ENCODE results near the gene NRBF2. TPM values are rescaled to one million over a fixed set of nuclear protein-coding genes. Genes with fewer than 3 reads are reported as not detected.

Gene NRBF2
- total and polyA plus RNA-seq, 2 donors (not counting 1 experiment from before 2014, with no cell fraction given), result 8.3 to 24.6 TPM

DNA sequence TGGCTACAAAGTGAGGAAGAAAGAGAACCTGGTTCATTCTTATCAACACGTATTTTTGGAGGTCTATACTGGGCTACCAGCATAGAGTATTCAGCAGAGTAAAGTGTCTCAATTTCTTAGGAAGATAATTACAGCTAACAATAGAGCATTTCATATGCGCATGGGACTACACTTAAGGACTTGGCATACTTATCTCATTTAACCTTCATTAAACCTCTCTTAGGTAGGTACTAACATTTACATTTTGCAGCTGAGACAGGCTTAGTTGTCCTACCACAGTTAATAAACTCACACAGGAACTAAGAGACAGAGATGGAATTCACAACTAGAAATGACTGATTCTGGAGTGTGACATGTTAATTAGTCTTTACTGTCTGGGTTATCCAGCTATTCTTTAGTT lies 66.6 kb downstream of the NRBF2 start:
- Histone ChIP-seq H3K27ac (ENCODE audit: low read length in 2 of 2) (peak overlapping the region in 1 of 2 donors; percentile 29), H3K4me1 (ENCODE audit: control insufficient read depth in 2 of 2, insufficient read depth in 2 of 2, low read length in 2 of 2) (peaks cover 2 to 5% of the 10 kb centered on the region in 2 donors), H3K36me3 (replicated peaks in 1 of 2; ENCODE audit: control extremely low read depth in 1 of 2, control insufficient read depth in 1 of 2, extremely low read depth in 1 of 2, insufficient read depth in 2 of 2, low read length in 1 of 2) (peaks cover 19 to 76% of the 10 kb centered on the region in 2 experiments), H3K9ac (ENCODE audit: low read length) (no peak overlapping the region), H2AFZ (ENCODE audit: insufficient read depth, low read depth, low read length, poor library complexity, severe bottlenecking) (no peak overlapping the region), H3K79me2 (ENCODE audit: control insufficient read depth, insufficient read depth, low read length) (peaks cover 36% of the 10 kb centered on the region), H3K27me3 (replicated peaks in 1 of 4; ENCODE audit: control extremely low read depth in 1 of 4, control insufficient read depth in 3 of 4, insufficient read depth in 4 of 4, low read length in 3 of 4) (no peaks in the 10 kb centered on the region), H3K4me3 (ENCODE audit: control extremely low read depth in 1 of 5, extremely low read depth in 1 of 5, insufficient read depth in 1 of 5, low read depth in 2 of 5, low read length in 4 of 5) (no peak overlapping the region), H4K20me1 (ENCODE audit: control insufficient read depth, insufficient read depth, low read length, poor library complexity, severe bottlenecking) (peaks cover 11% of the 10 kb centered on the region), H3K4me2 (replicated peaks; ENCODE audit: low read depth, low read length, poor library complexity, severe bottlenecking) (no peak overlapping the region), H3K9me3 (ENCODE audit: control extremely low read depth in 1 of 3, control insufficient read depth in 2 of 3, insufficient read depth in 1 of 3, low read length in 2 of 3) (no peaks in the 10 kb centered on the region)
- Mint-ChIP-seq H3K27me3 (no peaks in the 10 kb centered on the region), H3K27ac (no peak overlapping the region), H3K4me3 (no peak overlapping the region), H3K4me1 (peaks cover 15% of the 10 kb centered on the region), H3K9me3 (ENCODE audit: insufficient read depth) (no peaks in the 10 kb centered on the region)
- intact Hi-C loops (cut with micrococcal nuclease), result no loop called here
- no CpG with 5 or more reads among the region's 2 CpGs for WGBS (ENCODE audit: insufficient coverage)
- ATAC-seq (ENCODE audit: low read depth) (no peak), DNase-seq (no peak)
- ChIA-PET POLR2A (no interaction called here), CTCF (interaction anchor here (0.8 to 2.4 kb wide), 6 partner anchors 14 to 520 kb away, joined by 3 to 15 read pairs (median 4); no protein-coding TSS in a partner anchor)
- TF ChIP-seq EZH2 (IDR thresholded peaks at IDR 0.05; ENCODE audit: borderline replicate concordance, insufficient read depth, low read depth, low read length, poor library complexity, severe bottlenecking), result no peak
- TF ChIP-seq, protein P1, sequence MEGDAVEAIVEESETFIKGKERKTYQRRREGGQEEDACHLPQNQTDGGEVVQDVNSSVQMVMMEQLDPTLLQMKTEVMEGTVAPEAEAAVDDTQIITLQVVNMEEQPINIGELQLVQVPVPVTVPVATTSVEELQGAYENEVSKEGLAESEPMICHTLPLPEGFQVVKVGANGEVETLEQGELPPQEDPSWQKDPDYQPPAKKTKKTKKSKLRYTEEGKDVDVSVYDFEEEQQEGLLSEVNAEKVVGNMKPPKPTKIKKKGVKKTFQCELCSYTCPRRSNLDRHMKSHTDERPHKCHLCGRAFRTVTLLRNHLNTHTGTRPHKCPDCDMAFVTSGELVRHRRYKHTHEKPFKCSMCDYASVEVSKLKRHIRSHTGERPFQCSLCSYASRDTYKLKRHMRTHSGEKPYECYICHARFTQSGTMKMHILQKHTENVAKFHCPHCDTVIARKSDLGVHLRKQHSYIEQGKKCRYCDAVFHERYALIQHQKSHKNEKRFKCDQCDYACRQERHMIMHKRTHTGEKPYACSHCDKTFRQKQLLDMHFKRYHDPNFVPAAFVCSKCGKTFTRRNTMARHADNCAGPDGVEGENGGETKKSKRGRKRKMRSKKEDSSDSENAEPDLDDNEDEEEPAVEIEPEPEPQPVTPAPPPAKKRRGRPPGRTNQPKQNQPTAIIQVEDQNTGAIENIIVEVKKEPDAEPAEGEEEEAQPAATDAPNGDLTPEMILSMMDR (IDR thresholded peaks at IDR 0.05), result no peak

DNA sequence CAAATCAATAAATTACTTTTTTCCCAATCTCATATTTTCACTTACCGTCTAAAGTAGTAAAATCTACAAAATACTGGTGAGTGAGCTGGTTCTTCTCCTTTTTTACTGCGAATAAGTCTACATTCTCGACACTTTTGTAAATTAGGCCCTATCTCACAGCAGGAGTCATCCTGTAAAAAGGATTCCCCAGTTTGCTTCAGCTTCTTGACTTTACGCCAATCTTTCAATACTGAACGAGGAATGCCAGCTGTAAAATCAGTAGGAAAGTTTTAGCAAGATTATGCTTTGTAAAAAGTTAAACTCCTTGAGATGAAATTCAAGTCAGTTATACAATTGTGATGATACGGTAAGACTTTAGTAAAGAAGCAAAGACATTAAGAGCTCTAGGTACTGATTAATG lies 67.3 kb downstream of the NRBF2 start:
- intact Hi-C loops (cut with micrococcal nuclease), result no loop called here
- no peak for DNase-seq
- Histone ChIP-seq H3K9me3 (ENCODE audit: control extremely low read depth in 1 of 3, control insufficient read depth in 2 of 3, insufficient read depth in 1 of 3, low read length in 2 of 3) (no peaks in the 10 kb centered on the region), H3K27me3 (replicated peaks in 1 of 4; ENCODE audit: control extremely low read depth in 1 of 4, control insufficient read depth in 3 of 4, insufficient read depth in 4 of 4, low read length in 3 of 4) (no peaks in the 10 kb centered on the region), H3K4me2 (replicated peaks; ENCODE audit: low read depth, low read length, poor library complexity, severe bottlenecking) (no peak overlapping the region), H3K36me3 (replicated peaks in 1 of 2; ENCODE audit: control extremely low read depth in 1 of 2, control insufficient read depth in 1 of 2, extremely low read depth in 1 of 2, insufficient read depth in 2 of 2, low read length in 1 of 2) (peaks cover 20 to 76% of the 10 kb centered on the region in 2 experiments), H3K9ac (ENCODE audit: low read length) (no peak overlapping the region), H3K27ac (ENCODE audit: low read length in 2 of 2) (no peak overlapping the region), H2AFZ (ENCODE audit: insufficient read depth, low read depth, low read length, poor library complexity, severe bottlenecking) (no peak overlapping the region), H3K4me1 (ENCODE audit: control insufficient read depth in 2 of 2, insufficient read depth in 2 of 2, low read length in 2 of 2) (peaks cover 4 to 9% of the 10 kb centered on the region in 2 donors), H3K79me2 (ENCODE audit: control insufficient read depth, insufficient read depth, low read length) (peaks cover 43% of the 10 kb centered on the region), H4K20me1 (ENCODE audit: control insufficient read depth, insufficient read depth, low read length, poor library complexity, severe bottlenecking) (peaks cover 18% of the 10 kb centered on the region), H3K4me3 (ENCODE audit: control extremely low read depth in 1 of 5, extremely low read depth in 1 of 5, insufficient read depth in 1 of 5, low read depth in 2 of 5, low read length in 4 of 5) (no peak overlapping the region)
- WGBS (ENCODE audit: insufficient coverage), result 90% methylated on average over 2 of the region's 6 CpGs
- TF ChIP-seq EZH2 (IDR thresholded peaks at IDR 0.05; ENCODE audit: borderline replicate concordance, insufficient read depth, low read depth, low read length, poor library complexity, severe bottlenecking), result no peak
- TF ChIP-seq, protein P1 (IDR thresholded peaks at IDR 0.05), result no peak
- ChIA-PET POLR2A (interaction anchor here (1.2 kb wide), 1 partner anchor 77 kb away, joined by 3 read pairs; no protein-coding TSS in a partner anchor), CTCF (interaction anchor here (0.8 to 2.4 kb wide), 4 partner anchors 14 to 520 kb away, joined by 3 to 16 read pairs (median 12); no protein-coding TSS in a partner anchor)
- Mint-ChIP-seq H3K4me1 (peaks cover 22% of the 10 kb centered on the region), H3K27ac (no peak overlapping the region), H3K27me3 (no peaks in the 10 kb centered on the region), H3K9me3 (ENCODE audit: insufficient read depth) (no peaks in the 10 kb centered on the region), H3K4me3 (no peak overlapping the region)
- ATAC-seq (ENCODE audit: low read depth), result no peak
